ENCODE results near the gene CLCN3. TPM values are rescaled to one million over a fixed set of nuclear protein-coding genes. Genes with fewer than 3 reads are reported as not detected.

The CLCN3 gene
- total and polyA plus RNA-seq, 10 of the 15 experiments (the other 5 are each of a cell fraction or from before 2014, with no cell fraction given): 4.0 to 22.8 (median 11.8) TPM

DNA sequence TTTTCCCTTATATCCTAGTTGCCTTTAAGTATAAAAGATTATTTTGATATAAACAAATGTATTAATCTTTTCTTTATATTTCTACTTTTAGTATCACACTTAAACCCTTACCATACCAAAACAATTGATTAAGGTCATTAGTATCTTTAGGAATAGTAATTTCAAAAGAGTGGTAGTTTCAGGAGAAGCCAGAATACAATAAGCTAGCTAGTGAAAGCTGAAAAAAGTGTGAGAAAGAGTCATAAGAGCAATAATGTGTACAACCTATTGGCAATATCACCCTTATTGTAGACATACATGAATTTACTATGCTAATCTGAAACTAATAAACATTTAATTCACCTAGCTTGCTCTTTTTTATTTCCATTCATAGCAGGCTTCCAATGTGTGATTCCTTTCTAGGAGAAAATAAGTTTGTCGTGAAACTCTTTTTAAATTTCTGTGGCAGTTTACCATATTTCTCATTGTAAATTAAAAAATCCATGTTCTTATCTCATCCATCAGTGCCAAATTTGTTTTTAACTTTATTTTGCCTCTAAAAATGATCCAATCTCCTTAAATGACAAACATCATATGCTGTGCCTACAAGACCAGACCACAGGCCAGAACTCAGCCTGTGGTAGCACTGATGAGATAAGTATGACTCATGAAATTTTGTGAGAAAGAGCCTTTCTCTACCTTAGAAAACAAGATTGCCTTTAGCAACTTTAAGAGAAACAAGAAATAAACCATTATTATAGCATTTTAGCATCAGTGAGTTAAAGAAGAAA, 16.1 kb upstream of the CLCN3 start (continued):
- TF ChIP-seq, protein P1, sequence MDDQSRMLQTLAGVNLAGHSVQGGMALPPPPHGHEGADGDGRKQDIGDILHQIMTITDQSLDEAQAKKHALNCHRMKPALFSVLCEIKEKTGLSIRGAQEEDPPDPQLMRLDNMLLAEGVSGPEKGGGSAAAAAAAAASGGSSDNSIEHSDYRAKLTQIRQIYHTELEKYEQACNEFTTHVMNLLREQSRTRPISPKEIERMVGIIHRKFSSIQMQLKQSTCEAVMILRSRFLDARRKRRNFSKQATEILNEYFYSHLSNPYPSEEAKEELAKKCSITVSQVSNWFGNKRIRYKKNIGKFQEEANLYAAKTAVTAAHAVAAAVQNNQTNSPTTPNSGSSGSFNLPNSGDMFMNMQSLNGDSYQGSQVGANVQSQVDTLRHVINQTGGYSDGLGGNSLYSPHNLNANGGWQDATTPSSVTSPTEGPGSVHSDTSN (IDR thresholded peaks at IDR 0.05; ENCODE audit: insufficient replicate concordance, low read depth, low read length): no peak
- TF ChIP-seq ELK1 (IDR thresholded peaks at IDR 0.05; ENCODE audit: low read depth, low read length) (no peak), SPI1 (IDR thresholded peaks at IDR 0.05; ENCODE audit: borderline replicate concordance, insufficient read depth, low read depth, low read length) (no peak), PAX5 (IDR thresholded peaks at IDR 0.05; ENCODE audit: borderline replicate concordance, low read depth, low read length) (no peak), JUND (IDR thresholded peaks at IDR 0.05; ENCODE audit: low read depth, low read length) (no peak), EP300 (IDR thresholded peaks at IDR 0.05; ENCODE audit: borderline replicate concordance in 1 of 2, control insufficient read depth in 1 of 2, low read depth in 2 of 2, low read length in 2 of 2) (no peak), TCF12 (IDR thresholded peaks at IDR 0.05; ENCODE audit: low read depth, low read length) (no peak), ZNF207 (IDR thresholded peaks at IDR 0.05; ENCODE audit: borderline replicate concordance) (no peak), BACH1 (IDR thresholded peaks at IDR 0.05; ENCODE audit: borderline replicate concordance) (peak; percentile 51; the same call in 1 of the 2 replicates), SREBF2 (IDR thresholded peaks at IDR 0.05; ENCODE audit: low read length) (no peak), RUNX3 (IDR thresholded peaks at IDR 0.05; ENCODE audit: low read length) (peak; percentile 57; the same call in 1 of the 2 replicates)
- TF ChIP-seq, protein P2, sequence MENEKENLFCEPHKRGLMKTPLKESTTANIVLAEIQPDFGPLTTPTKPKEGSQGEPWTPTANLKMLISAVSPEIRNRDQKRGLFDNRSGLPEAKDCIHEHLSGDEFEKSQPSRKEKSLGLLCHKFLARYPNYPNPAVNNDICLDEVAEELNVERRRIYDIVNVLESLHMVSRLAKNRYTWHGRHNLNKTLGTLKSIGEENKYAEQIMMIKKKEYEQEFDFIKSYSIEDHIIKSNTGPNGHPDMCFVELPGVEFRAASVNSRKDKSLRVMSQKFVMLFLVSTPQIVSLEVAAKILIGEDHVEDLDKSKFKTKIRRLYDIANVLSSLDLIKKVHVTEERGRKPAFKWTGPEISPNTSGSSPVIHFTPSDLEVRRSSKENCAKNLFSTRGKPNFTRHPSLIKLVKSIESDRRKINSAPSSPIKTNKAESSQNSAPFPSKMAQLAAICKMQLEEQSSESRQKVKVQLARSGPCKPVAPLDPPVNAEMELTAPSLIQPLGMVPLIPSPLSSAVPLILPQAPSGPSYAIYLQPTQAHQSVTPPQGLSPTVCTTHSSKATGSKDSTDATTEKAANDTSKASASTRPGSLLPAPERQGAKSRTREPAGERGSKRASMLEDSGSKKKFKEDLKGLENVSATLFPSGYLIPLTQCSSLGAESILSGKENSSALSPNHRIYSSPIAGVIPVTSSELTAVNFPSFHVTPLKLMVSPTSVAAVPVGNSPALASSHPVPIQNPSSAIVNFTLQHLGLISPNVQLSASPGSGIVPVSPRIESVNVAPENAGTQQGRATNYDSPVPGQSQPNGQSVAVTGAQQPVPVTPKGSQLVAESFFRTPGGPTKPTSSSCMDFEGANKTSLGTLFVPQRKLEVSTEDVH (IDR thresholded peaks at IDR 0.05; ENCODE audit: low read depth, partially characterized antibody): no peak
- TF ChIP-seq, protein P3, sequence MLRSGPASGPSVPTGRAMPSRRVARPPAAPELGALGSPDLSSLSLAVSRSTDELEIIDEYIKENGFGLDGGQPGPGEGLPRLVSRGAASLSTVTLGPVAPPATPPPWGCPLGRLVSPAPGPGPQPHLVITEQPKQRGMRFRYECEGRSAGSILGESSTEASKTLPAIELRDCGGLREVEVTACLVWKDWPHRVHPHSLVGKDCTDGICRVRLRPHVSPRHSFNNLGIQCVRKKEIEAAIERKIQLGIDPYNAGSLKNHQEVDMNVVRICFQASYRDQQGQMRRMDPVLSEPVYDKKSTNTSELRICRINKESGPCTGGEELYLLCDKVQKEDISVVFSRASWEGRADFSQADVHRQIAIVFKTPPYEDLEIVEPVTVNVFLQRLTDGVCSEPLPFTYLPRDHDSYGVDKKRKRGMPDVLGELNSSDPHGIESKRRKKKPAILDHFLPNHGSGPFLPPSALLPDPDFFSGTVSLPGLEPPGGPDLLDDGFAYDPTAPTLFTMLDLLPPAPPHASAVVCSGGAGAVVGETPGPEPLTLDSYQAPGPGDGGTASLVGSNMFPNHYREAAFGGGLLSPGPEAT (IDR thresholded peaks at IDR 0.05; ENCODE audit: low read depth): no peak
